ENCODE measurements around the gene PCARE.

DNA sequence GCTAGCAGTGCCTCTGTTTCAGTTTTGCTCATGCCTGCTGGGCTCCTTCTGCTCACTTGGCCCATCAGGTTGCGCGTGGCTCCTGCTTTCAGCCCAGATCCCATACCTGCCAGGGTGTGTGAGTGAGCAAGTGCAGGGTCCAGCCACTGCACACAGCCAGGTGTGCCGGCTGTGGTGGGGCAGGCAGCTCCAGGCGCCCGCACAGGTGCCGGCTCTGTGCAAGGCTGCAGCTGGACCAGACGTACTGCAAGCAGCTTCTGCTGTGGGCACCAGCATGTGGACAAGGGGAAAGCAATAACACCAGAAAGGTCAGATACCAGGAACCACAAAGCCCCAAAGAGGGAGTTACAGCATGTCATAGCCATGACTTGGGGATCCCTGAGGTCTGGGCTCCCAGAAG, 5.6 kb upstream of the PCARE start:
- no peak for TF ChIP-seq EZH2 (IDR thresholded peaks at IDR 0.05)
- TF ChIP-seq FOXP2 (optimal IDR thresholded peaks at IDR 0.05; ENCODE audit: control extremely low read depth, extremely low read length, insufficient read depth): no peak

Measured in SK-N-MC (cell line).